ENCODE data around the gene HNRNPCL1. TPM values are rescaled to one million over a fixed set of nuclear protein-coding genes. Genes with fewer than 3 reads are reported as not detected.
"Not testable (repeated sequence)": the region's sequence is repeated elsewhere in the genome, so short reads cannot be mapped to it uniquely, and the experiment has no call there.

Gene HNRNPCL1
- total and polyA plus RNA-seq, 2 of the 4 experiments (the other 2 are of a cell fraction) = not detected

GRCh38 chr1:12886101-12886500 lies 37.6 kb upstream of the HNRNPCL1 start, which contains the start of gene PRAMEF4:
PRAMEF4 (minus strand) TSS chr1:12886201; CDS start chr1:12883394, 2,807 bp downstream.
- H3K14ac ChIP-seq (replicated peaks; ENCODE audit: low read depth, low read length); DNase-seq; intact Hi-C loops (cut with micrococcal nuclease); H3K56ac ChIP-seq (ENCODE audit: extremely low read depth, insufficient read depth, low read length); H3K27me3 ChIP-seq (ENCODE audit: control insufficient read depth, insufficient read depth, low read length); BruUV-seq (replicated peaks); H3K4ac ChIP-seq (ENCODE audit: low read depth, low read length); H3K4me2 ChIP-seq (ENCODE audit: low read depth, low read length); H3K23ac ChIP-seq (ENCODE audit: low read depth, low read length); H3K4me1 ChIP-seq (ENCODE audit: control insufficient read depth, insufficient read depth, low read length); H2AK5ac ChIP-seq (ENCODE audit: low read depth, low read length); H3K36me3 ChIP-seq (ENCODE audit: control insufficient read depth, insufficient read depth, low read length); ATAC-seq (ENCODE audit: low read depth); H4K91ac ChIP-seq (ENCODE audit: insufficient read depth, low read depth, low read length); H2AK9ac ChIP-seq (replicated peaks; ENCODE audit: low read depth, low read length, poor library complexity); H3K9me3 ChIP-seq (ENCODE audit: control insufficient read depth, insufficient read depth, low read length); H4K8ac ChIP-seq (ENCODE audit: low read depth in 2 of 2, low read length in 2 of 2); POLR2A ChIA-PET (ENCODE audit: unreplicated experiment); H3K9ac ChIP-seq (ENCODE audit: low read depth, low read length); in situ Hi-C loops (cut with MboI; ENCODE audit: low sequenced_read_pairs); H3K27ac ChIP-seq (ENCODE audit: insufficient read depth, low read length); H2BK15ac ChIP-seq (ENCODE audit: low read depth, low read length); H2AFZ ChIP-seq (replicated peaks; ENCODE audit: low read length, poor library complexity); H4K20me1 ChIP-seq (ENCODE audit: insufficient read depth, low read length); H3K18ac ChIP-seq (ENCODE audit: low read depth, low read length); H3K79me1 ChIP-seq (ENCODE audit: low read depth in 1 of 2, low read length in 2 of 2); CTCF ChIA-PET; H2BK5ac ChIP-seq (ENCODE audit: low read depth, low read length, poor library complexity, severe bottlenecking); H2BK20ac ChIP-seq (ENCODE audit: low read depth, low read length); dilution Hi-C loops (cut with HindIII; ENCODE audit: low sequenced_read_pairs, unreplicated experiment); H2BK120ac ChIP-seq (ENCODE audit: low read depth, low read length); H3K9me1 ChIP-seq (ENCODE audit: insufficient read depth, low read length); H3K4me3 ChIP-seq (ENCODE audit: insufficient read depth, low read depth, low read length); H4K5ac ChIP-seq (ENCODE audit: low read depth, low read length): not testable (repeated sequence)
- WGBS, 2 experiments (ENCODE audit: extremely low coverage in 2 of 2, insufficient read length in 1 of 2) = 46% methylated on average over 2 of the region's 3 CpGs; no CpG with 5 or more reads in 1 of the 2 experiments

- H3K4me1 ChIP-seq (ENCODE audit: control insufficient read depth, insufficient read depth, low read length); intact Hi-C loops (cut with micrococcal nuclease); H4K91ac ChIP-seq (ENCODE audit: insufficient read depth, low read depth, low read length); H3K27ac ChIP-seq (ENCODE audit: insufficient read depth, low read length); H2AK9ac ChIP-seq (replicated peaks; ENCODE audit: low read depth, low read length, poor library complexity); H3K79me1 ChIP-seq (ENCODE audit: low read depth in 1 of 2, low read length in 2 of 2); DNase-seq; CTCF ChIA-PET; H3K4me3 ChIP-seq (ENCODE audit: insufficient read depth, low read depth, low read length); H2BK20ac ChIP-seq (ENCODE audit: low read depth, low read length); H3K4ac ChIP-seq (ENCODE audit: low read depth, low read length); H4K20me1 ChIP-seq (ENCODE audit: insufficient read depth, low read length); in situ Hi-C loops (cut with MboI; ENCODE audit: low sequenced_read_pairs); H4K5ac ChIP-seq (ENCODE audit: low read depth, low read length); H3K9me1 ChIP-seq (ENCODE audit: insufficient read depth, low read length); H3K27me3 ChIP-seq (ENCODE audit: control insufficient read depth, insufficient read depth, low read length); BruUV-seq (replicated peaks); H3K18ac ChIP-seq (ENCODE audit: low read depth, low read length); H3K4me2 ChIP-seq (ENCODE audit: low read depth, low read length); H2AFZ ChIP-seq (replicated peaks; ENCODE audit: low read length, poor library complexity); H3K23ac ChIP-seq (ENCODE audit: low read depth, low read length); H2BK120ac ChIP-seq (ENCODE audit: low read depth, low read length); dilution Hi-C loops (cut with HindIII; ENCODE audit: low sequenced_read_pairs, unreplicated experiment); H2AK5ac ChIP-seq (ENCODE audit: low read depth, low read length); H3K36me3 ChIP-seq (ENCODE audit: control insufficient read depth, insufficient read depth, low read length); POLR2A ChIA-PET (ENCODE audit: unreplicated experiment); H3K14ac ChIP-seq (replicated peaks; ENCODE audit: low read depth, low read length); ATAC-seq (ENCODE audit: low read depth); H3K56ac ChIP-seq (ENCODE audit: extremely low read depth, insufficient read depth, low read length); H2BK15ac ChIP-seq (ENCODE audit: low read depth, low read length); H3K9ac ChIP-seq (ENCODE audit: low read depth, low read length); H2BK5ac ChIP-seq (ENCODE audit: low read depth, low read length, poor library complexity, severe bottlenecking); H3K9me3 ChIP-seq (ENCODE audit: control insufficient read depth, insufficient read depth, low read length); H4K8ac ChIP-seq (ENCODE audit: low read depth in 2 of 2, low read length in 2 of 2): not testable (repeated sequence)
- no CpG with 5 or more reads among the region's 4 CpGs for WGBS, 2 experiments (ENCODE audit: extremely low coverage in 2 of 2, insufficient read length in 1 of 2)
Observed at GRCh38 chr1:12878453-12878852, 29.9 kb upstream of the HNRNPCL1 start.

All from IMR-90 (cell line).